Measurements from ENCODE around the gene NAXD. TPM values are rescaled to one million over a fixed set of nuclear protein-coding genes. Genes with fewer than 3 reads are reported as not detected.

The NAXD gene
- total and polyA plus RNA-seq, 12 donors: 48.5 to 107 (median 62.9) TPM

- TF ChIP-seq CTCF (IDR thresholded peaks at IDR 0.05) (no peak), POLR2A (IDR thresholded peaks at IDR 0.05) (peak in 1 of 2 donors; percentile 59)
- peak; percentile 56 to 83 (median 73) for DNase-seq
- peak overlapping the region; percentile 85 to 98 (median 96) for H3K27ac ChIP-seq
- WGBS, 4 donors: 22 to 45% (median 32%) methylated on average over 8 of the region's 8 CpGs
- intact Hi-C loops (cut with DNase I): no loop called here
- H3K27me3 ChIP-seq: no peaks in the 10 kb centered on the region
- peaks cover 0 to under 1% of the 10 kb centered on the region in 2 donors for H3K36me3 ChIP-seq (replicated peaks in 1 of 2)
- peak overlapping the region in 1 of 4 donors; percentile 67 for H3K4me3 ChIP-seq
- H3K4me1 ChIP-seq (replicated peaks in 1 of 2): peaks cover 28 to 47% of the 10 kb centered on the region in 2 donors
- H3K9me3 ChIP-seq (replicated peaks in 1 of 3): no peaks in the 10 kb centered on the region
Measured at GRCh38 chr13:110617321-110618072, 2.2 kb downstream of the NAXD start.

GRCh38 chr13:110618167-110618566, 2.8 kb downstream of the NAXD start:
- intact Hi-C loops (cut with DNase I): no loop called here
- no peak for DNase-seq
- no peak overlapping the region for H3K4me3 ChIP-seq
- no peak for TF ChIP-seq CTCF (IDR thresholded peaks at IDR 0.05)
- no peaks in the 10 kb centered on the region for H3K27me3 ChIP-seq
- H3K4me1 ChIP-seq (replicated peaks in 1 of 2): peaks cover 32 to 54% of the 10 kb centered on the region in 2 donors
- H3K36me3 ChIP-seq (replicated peaks in 1 of 2): peaks cover 0 to 7% of the 10 kb centered on the region in 2 donors
- H3K27ac ChIP-seq: peak overlapping the region; percentile 85 to 98 (median 96)
- WGBS, 4 donors: 69 to 84% (median 73%) methylated on average over 8 of the region's 8 CpGs
- no peaks in the 10 kb centered on the region for H3K9me3 ChIP-seq (replicated peaks in 1 of 3)

GRCh38 chr13:110618780-110619179, 3.4 kb downstream of the NAXD start:
- no peak for DNase-seq

DNA sequence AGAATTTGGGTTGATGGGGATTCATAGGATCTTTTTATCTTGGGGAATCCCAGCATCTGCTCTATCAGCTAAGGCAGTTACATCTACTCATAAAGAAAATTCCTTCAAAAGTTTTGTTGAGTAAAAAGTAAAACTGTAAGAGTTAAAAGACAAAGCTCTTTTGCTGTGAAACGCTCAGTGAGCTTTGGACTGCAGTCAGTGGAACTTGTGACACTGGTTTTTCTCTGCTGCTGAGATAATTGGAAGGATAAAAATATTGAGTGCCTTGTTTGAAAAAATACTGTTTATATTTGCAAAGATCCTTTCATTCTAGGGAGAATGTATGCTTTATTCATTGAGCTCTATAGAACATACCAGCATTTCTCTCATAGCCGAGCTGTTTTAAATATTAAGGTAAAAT, 5.3 kb downstream of the NAXD start:
- TF ChIP-seq POLR2A (IDR thresholded peaks at IDR 0.05): no peak
- no peak for TF ChIP-seq CTCF (IDR thresholded peaks at IDR 0.05)
- no peak for DNase-seq
- Histone ChIP-seq H3K9me3 (replicated peaks in 1 of 3) (no peaks in the 10 kb centered on the region), H3K4me1 (replicated peaks in 1 of 2) (peaks cover 28 to 53% of the 10 kb centered on the region in 2 donors), H3K36me3 (replicated peaks in 1 of 2) (peaks cover 0 to 24% of the 10 kb centered on the region in 2 donors), H3K27ac (no peak overlapping the region), H3K27me3 (no peaks in the 10 kb centered on the region), H3K4me3 (no peak overlapping the region)
- intact Hi-C loops (cut with DNase I): no loop called here
- 55 to 69% (median 61%) methylated on average over 2 of the region's 2 CpGs for WGBS, 4 donors

More at GRCh38 chr13:110618780-110619179, 3.4 kb downstream of the NAXD start:
- Histone ChIP-seq H3K4me3 (no peak overlapping the region), H3K9me3 (replicated peaks in 1 of 3) (no peaks in the 10 kb centered on the region), H3K36me3 (replicated peaks in 1 of 2) (peaks cover 0 to 11% of the 10 kb centered on the region in 2 donors), H3K27ac (peak overlapping the region in 3 of 5 donors; percentile 96 to 98 (median 98)), H3K4me1 (replicated peaks in 1 of 2) (peaks cover 32 to 57% of the 10 kb centered on the region in 2 donors), H3K27me3 (no peaks in the 10 kb centered on the region)
- 91 to 96% (median 94%) methylated on average over 7 to 9 of the region's 9 CpGs for WGBS, 4 donors
- intact Hi-C loops (cut with DNase I): no loop called here
- TF ChIP-seq POLR2A (IDR thresholded peaks at IDR 0.05) (no peak), CTCF (IDR thresholded peaks at IDR 0.05) (no peak)
